T-helper 2 cell treated with Interferon-gamma antibody and Interleukin-4, amounts not matched to agents 100 ng/mL and 5 ng/mL, for 36 hours (primary cell): Measurements from ENCODE around the gene SFN. TPM values are rescaled to one million over a fixed set of nuclear protein-coding genes. Genes with fewer than 3 reads are reported as not detected.
"Not testable (repeated sequence)": the region's sequence is repeated elsewhere in the genome, so short reads cannot be mapped to it uniquely, and the experiment has no call there.

Source experiments
- intact Hi-C: fragments of 100-400 bp; cut with micrococcal nuclease; formaldehyde crosslinking; loops from one replicate; pipeline ENCODE4 v1.15.1; 2023
- total RNA-seq: library from RNA; stranded (reverse); gene quantifications from 2 replicates; pipeline ENCODE4 v1.2.3, GENCODE V29; 2022

SFN gene
- total RNA-seq, 1 donor from 2014 or later = 1.1 TPM

DNA sequence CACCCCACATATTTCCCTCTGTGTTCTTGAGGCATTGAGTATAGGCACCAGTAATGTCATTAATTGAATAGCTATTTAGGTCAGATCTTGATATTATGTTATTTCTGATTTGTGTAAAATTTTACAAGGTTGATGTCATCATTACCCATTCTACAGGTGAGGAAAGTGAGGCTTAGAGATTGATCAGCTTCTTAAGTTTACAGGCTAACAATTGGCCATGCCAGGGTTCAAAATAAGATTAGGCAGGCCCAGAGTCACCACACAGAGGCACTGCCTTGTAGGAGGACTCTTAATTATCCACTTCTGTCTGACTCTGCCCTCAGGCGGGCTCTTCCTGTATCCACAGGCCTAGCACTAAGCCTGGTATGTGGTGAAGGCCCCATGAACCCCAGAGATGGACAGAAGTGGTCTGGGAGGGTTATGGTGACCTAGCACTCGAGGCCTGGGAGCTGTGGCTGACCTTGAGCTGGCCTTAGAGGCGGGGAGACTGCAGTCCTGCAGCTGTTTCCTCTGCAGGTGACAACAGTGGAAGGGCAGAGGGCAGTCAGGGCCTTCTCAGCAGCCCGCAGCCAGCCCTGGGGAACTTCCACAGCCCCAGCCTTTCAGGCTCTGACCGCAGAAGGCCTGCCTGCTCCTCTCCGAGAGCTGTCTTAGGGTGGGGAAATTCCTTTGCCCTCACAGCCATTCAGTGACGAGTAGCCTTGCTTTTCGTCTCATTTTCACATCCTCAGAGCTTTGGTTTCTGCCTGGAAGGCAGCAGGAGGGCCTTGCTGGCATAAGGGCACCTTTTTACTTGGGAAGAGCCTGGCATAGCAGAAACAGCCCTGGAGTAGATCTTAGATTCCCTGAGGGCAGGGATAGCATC lies 24.2 kb upstream of the SFN start:
- intact Hi-C loops = no loop called here

DNA sequence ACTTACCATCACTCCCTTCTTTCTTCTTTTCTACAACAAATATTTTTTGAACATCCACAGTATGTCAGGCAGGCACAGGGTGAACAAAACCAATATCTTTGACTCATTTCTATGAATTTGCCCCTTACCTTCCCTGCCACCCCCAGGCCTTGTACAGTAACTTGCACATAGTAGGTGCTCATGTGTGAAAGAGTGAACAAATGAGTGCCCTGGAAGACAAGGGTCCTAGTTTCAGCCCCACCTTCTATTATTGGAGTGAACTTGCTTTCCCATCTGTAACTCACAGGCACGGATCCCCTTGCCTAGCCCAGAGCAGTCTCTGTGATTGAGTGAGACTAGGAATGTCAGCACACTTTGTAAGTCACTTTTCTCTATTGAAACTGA lies 23.6 kb upstream of the SFN start:
- intact Hi-C loops = no loop called here

DNA sequence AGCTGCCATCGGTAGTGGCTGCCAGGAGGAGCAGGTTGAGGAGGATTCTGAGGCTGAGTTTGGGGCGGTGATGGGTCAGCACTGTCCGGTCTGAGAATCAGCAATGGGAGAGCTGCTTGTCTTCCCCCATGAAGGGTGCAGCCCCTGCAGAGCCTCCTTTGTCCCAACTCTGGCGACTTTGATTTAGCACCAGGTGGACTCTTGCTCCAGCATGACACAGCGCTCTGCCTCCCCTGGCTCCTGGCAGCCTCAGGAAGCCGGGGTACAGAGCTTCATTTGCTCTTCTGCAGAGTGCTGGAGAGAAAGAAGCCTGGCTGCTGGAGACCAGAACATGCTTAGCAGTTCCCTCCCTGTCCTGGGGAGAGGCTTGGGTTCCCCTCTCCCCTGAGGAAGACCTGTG lies 23.2 kb upstream of the SFN start:
- intact Hi-C loops = no loop called here

DNA sequence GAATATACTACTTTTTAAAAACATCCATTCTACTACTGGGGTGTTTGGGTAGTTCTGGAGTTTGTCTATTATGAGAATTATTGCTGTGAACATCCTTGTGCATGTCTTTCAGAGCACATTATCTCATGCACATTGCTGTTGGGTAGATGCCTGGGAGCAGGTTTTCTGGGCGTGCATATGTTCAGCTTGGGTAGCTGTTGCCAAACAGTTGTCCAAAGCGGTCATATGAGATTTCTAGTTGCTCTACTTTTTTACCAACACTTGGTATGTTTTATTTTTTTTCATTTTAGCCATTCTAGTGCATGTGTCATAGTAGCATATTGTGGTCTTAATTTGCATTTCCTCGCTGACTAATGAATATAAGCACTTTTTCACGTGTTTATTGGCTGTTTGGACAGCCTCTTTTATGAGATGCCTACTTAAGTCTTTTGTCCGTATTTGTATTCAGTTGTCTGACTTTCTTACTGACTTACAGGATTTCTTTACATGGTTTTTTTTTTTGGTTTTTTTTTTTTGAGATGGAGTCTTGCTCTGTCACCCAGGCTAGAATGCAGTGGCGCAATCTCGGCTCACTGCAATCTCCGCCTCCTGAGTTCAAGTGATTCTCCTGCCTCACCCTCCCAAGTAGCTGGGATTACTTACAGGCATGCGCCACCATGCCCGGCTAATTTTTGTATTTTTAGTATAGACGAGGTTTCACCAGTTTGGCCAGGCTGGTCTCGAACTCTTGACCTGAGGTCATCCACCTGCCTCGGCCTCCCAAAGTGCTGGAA lies 18.3 kb upstream of the SFN start:
- intact Hi-C loops = no loop called here

DNA sequence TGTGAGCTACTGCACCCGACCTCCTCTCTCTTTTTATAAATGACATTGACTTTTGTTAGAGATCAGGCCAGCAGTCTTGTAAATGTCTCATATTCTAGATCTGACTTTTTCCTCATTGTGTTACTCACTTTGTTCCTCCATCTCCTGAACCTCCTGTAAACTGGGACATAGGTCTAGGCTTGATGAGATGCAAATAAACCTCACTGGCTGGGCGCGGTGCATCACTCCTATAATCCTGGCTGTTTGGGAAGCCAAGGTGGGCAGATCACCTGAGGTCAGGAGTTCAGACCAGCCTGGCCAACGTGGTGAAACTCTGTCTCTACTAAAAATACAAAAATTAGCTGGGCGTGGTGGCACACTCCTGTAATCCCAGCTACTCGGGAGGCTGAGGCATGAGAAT lies 15.1 kb upstream of the SFN start:
- intact Hi-C loops = not testable (repeated sequence)

DNA sequence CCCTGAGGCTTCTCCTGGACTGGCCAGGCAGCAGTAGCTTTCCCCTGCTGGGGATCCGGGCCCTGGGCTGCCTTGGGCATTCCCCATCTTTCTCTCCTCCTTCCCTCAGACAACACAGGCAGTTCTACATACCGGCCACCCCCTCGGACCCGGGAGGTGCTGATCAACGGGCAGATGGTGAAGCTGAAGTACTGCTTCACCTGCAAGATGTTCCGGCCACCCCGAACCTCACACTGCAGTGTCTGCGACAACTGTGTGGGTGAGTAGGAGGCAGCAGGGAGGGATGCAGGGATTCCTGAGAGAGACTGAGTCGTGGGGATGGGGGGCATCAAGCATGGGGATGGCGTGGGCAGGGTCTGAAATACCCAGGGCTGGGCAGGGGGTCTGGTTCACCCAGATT lies 14.4 kb upstream of the SFN start:
- intact Hi-C loops = no loop called here

DNA sequence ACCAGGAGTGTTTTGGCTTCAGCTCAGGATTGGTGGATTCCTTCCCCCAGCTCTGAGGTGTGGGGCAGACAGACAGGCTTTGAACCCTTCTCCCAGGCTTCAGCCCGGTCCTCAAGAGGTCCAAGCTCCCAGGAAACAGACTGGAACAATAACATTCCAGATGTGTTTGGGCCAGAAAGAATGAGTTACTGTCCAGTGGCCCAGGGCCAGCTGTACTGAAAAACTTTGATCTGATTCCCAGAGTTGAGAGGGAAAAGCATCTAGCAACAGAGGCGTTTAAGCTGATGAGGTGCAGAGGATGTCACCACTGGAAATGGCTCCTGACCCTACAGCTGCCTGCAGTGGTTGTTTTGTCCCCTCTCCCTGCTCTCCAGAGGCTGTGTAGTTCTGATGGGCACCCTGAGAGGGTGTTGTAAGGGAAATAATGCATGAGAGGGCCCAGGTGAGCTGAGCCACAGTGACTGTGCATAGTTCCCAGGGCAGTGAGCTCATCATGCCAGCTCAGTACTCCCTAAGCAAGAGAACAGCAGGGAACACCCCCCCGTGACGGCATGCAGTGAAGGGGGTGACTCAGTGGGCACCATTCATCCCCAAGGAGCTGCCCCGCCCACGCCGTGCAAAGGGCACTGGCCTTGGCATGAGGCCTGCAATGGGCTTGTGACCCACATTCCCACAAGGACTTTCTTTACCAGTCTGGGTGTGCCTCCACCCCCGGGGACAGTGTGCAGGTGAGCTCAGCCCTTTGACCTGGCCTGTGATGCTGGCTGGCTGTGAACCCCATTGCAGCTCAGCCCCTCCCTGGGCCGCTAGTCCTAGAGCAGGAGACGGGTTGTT lies 13.8 kb upstream of the SFN start:
- intact Hi-C loops = no loop called here

DNA sequence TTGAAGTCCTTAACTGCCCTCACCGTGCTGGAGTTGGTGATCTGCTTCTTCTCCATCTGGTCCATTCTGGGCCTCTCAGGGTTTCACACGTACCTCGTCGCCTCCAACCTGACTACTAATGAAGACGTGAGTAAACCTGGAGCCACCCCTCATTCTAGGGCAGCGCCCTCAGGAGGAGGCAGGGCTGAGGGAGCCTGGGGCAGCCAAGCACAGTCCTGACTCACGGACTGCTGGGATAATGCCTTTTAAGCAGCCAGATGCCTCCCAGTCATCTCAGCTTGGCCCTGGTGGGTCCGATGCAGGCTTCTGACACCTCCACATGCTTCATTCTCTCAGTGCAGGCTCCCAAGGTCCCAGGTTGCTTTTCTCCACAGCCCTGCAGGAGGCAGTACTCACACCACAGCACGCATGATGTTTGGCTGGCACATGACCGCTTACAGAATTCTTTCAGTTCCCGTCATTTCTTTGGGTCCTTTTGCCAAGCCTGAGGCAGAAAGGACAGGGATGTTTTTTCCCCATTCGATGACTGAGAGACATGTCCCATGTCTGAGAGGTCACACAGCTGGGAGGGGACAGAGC lies 11.8 kb upstream of the SFN start:
- intact Hi-C loops = no loop called here

DNA sequence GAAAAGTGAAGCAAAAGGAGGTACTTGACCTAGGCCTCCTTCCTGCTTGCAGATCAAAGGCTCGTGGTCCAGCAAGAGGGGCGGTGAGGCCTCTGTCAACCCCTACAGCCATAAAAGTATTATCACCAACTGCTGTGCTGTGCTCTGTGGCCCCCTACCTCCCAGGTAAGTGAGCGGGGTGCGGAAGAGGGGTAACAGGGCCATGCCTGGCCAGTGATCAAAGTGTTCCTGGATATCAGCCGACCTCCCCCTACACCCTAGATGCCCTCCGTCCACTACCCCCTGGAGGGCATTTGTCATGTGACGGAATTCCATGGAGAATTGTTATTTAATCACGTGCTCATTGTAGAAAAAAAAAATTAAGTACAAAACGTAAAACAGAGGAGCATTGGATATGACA lies 10.2 kb upstream of the SFN start:
- intact Hi-C loops = loop anchor here (1.0 kb wide), 1 partner anchor 26 kb away; no protein-coding TSS in a partner anchor

DNA sequence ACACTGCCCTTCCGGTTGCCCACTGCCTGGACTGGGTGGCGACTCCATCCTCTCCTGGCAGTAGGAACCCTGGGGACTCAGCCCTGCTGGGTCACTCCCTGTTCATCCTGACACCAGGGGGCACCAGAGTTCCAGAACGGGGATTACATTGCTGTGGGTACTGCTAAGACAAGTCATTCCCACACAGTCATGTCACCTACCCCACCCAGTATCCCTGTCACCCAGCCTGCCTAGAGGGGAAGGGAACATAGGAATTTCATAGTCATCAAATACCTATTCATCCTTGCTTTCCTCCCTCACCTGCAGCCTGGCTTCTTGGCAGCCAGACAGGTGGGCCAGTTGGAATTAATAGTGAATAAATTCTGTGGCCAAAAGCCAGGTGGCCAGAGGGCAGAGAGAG lies 9.8 kb upstream of the SFN start:
- intact Hi-C loops = loop anchor here (1.0 kb wide), 1 partner anchor 25 kb away; no protein-coding TSS in a partner anchor

DNA sequence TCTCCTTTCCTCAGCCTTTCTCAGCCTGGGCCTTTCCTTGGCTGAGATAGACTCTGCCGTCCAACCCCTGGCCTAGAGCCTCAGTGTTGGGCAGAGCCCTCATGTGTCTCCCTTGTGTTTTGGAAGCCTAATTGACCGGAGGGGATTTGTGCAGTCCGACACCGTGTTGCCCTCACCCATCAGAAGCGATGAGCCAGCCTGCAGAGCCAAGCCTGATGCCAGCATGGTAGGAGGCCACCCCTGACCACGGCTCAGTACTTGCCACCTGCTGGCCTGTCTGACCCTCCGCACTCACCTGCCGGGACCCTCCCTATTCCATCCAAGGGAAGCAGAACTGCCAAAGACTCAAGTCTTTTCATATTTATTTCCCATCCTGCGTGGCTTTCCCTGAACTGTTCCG lies 9.3 kb upstream of the SFN start:
- intact Hi-C loops = loop anchor here (1.0 kb wide), 1 partner anchor 25 kb away; no protein-coding TSS in a partner anchor

DNA sequence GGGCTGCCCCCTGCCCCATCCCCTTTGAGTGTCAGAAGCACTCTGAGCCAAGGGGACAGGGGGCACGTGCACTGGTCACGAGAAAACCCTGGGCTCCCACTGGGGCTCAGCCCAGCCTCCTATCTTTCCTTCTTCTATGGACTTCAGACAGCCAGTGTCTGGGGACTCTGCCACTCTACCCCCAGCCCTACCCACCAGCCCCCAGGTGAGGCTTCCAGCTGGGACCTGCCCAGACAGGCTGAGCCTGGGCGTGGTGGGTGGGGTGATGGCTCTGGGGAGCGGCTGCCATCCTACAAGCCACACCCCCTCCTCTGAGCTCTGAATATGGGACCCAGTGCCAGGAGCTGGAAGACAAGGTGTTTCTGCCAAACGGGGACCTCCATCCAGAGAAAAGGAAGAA lies 8.0 kb upstream of the SFN start:
- intact Hi-C loops = no loop called here

DNA sequence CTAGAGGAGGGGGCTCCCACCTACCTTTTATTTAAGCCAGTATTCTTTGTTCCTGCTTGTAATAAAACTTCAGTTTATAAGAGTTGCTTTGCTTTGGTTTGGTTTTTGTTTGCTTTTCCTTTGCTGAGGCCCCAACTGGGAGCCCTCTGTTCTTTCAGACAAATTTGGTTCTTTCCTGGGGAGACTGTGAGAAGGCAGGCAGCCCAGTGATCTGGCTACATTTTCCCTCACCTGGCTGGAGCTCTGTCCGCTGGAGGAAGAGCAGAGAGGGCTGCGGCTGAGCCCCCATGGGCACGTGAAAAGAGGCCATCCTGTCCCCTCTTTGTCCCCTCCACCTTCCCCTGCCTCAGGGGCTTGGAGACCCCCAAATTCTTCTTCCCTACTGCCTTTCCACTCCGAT lies 7.3 kb upstream of the SFN start:
- intact Hi-C loops = no loop called here

DNA sequence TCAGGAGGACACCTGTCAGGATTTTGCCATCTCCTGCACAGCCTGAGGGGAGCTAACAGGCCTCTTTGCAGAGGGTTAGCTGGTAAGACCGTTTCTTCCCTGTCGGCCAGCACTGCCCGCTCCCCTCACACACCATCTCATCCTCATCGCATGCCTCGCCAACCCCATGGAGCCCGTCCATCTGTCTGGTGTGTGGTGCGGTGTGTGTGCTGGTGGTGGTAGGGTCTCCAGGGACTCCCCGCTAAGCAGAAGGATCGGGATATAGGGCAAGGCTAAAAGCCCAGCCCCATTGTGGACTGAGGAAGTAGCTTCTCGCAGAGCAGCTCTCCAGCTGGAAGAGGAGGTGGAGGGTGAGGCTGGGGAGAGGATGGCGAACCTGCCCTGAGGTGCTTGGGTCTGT lies 6.8 kb upstream of the SFN start:
- intact Hi-C loops = no loop called here

DNA sequence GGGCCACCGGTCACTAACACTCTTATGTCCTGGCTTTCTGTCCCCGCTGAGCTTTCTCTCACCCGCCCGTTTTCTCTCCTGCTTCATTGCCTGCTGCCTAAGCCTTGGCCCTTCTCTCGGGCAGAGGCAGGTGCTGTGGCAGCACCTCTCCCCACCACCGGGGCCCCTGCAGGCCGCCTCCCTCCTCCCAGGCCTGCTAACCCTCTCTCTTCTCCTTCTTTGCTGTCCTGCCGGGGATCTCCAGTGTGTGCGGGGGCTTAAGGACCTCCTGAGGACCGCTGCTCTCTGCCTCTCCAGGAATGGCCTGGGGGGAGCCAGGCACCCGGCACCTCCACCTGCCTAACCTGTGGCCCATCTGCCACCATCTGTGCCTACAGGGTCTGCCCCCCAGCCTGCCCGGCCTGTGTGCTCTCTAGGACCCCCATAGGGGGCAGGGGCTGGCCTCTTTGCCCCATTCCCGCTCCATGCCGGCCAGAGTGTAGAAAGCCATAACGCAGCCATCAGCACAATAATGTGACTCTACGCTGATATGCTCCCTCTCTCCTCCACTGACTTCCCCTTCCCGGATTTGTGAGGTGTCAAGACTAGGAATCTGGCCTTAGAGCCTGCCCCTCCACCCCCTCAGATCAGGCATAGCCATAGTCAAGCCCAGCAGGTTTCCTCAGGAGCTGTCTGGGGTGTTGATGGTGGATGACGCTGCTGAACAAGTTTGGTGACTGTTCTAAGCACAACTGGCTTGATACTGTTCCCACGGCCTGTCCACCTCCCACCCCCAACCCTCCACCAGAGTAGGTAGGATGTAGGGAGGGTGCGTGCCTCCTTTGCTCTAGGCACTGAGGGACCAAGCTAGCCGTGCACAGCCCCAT lies 6.1 kb upstream of the SFN start:
- intact Hi-C loops = no loop called here

DNA sequence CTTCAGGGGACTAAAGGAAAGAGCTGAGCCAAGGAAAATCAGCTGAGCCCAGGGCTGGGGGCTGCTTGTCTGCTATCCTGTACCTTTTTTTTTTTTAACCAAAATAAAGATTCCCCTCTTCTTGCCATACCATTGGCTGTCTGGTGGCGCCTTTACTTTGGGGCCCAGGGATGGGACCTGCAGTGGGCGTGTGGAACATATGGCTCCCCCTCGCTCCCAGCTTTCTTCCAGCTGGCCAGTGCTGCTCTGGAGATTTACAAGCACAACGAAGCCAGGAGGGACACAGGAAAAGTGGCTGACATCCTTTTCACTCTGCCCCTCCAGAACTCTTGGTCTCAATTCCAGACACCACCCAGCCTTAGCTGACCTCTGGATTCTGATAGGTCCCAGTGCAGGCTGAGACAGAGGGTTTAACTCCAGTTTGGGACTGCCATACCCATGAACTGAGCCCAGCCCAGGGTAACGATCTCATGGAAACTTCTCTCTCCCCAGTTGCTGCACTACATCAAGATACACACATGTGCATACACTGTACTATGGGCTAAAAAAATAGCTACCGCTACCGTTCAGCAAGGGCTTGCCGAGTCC lies 5.4 kb upstream of the SFN start:
- intact Hi-C loops = no loop called here

DNA sequence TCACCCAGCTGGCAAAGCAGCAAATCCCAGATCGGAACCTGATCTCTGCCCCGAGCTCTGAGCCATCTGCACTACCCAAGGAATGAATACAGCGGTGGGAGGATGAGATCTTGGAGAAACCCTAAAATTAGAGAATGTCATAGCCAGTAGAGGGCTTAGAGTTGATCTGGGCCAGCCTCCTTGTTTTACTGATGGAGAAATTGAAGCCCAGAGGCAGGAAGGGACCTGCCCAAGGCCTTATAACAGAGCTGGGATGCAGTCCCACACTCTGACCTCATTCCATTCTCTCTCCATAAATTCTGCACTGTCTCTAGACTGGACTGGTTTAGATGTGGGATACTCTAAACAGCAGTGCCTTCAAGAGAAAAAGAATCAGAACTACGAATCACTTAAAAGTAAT lies 4.8 kb upstream of the SFN start:
- intact Hi-C loops = no loop called here

DNA sequence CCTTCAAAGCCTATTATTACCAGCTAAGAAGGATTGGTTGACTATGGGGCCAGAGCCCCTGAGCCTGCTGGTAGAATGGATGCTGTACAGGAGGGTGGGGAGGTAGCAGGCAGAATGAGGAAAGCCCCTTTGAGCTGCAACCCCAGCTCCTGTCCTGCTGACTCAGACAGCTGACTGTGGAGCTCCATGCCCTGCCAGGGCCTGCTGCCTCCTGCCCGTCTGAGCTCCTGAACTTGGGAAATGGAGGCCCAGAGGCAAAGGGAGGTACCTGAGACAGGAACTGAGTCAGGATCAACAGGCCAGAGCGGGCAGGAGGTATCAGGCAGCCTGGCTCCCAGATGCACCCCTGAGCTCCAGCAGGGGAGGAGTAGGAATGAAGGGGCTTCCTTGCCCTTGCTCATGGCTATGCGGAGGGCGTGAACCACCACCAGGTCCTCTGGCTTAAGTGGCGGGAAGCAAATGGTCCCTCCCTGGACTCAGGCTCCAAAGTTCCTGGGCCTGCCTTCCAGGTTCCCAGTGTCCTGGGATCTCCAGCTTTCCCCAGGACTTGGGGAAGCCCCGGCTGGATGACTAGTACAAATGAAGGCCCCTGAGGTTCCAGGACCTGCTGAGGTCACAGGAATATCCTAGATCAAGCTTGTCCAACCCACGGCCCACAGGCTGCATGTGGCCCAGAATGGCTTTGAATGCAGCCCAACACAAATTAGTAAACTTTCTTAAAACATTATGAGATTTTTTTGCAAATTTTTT lies 3.9 kb upstream of the SFN start:
- intact Hi-C loops = no loop called here

DNA sequence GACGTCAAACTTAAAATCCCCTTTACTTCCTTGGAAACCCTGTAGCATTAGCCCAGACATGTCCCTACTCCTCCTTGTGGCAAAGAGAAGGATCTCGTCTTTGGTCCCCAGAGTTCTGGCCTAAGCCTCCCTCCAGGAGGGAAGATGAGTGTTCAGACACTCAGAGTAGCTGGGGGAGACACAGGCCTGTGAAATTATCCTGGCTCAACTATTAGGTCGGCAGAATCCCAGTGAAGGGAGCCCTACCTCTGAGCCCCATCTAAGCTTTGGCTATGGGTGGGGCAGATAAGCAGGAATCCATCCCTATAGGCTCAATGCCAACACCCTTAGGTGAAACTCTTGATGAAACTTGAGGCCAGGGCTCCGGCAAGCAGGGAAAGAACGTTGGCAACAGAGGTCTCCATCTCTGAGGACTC lies 1.7 kb upstream of the SFN start:
- intact Hi-C loops = no loop called here
